ENCODE data around the gene DNAAF2.
"Not testable (repeated sequence)": the region's sequence is repeated elsewhere in the genome, so short reads cannot be mapped to it uniquely, and the experiment has no call there.

DNAAF2 gene

DNA sequence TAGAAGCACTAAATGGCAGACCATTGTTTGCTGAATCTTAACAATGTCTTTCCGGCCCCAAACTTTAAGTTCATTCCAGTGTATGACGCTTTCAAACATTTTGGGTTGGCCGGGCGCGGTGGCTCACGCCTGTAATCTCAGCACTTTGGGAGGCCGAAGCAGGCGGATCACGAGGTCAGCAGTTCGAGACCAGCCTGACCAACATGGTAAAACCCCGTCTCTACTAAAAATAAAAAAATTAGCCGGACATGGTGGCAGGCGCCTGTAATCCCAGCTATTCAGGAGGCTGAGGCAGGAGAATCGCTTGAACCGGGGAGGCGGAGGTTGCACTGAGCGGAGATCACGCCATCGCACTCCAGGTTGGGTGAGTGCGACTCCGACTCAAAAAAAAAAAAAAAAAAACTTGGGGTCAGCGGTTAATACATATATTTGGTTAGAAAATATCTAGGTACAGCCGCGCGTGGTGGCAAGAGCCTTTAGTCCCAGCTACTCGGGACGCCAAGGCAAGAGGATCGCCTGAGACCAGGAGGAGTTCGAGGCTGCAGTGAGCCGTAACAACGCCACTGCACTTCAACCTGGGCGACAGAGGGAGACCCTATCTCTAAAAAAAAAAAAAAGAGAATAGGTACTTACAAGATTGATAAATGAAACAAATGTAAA lies 49.9 kb downstream of the DNAAF2 start:
- not testable (repeated sequence) for DNase-seq (ENCODE audit: low read depth in 1 of 2, low spot score in 1 of 2)

- DNase-seq (ENCODE audit: low read depth in 1 of 2, low spot score in 1 of 2), result no peak
Measured at GRCh38 chr14:49584058-49584457, 51.0 kb downstream of the DNAAF2 start.

DNA sequence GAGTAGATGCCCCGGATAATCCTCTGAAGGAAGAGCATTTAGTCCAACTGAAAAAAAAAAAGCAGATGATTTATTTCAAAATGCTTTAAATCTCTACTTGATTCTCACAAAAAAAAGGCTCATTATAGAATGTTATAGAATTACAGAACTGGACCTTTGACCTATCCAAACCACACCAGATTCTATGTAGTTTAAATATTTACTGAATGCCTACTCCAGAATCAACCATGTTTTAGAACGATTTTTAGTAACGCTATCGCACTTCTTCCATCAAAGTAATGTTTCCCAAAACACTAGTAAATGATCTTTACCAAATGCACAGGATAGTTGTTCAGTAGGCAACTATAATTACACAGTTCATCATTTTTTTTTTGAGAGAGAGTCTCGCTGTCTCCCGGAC lies 51.4 kb downstream of the DNAAF2 start:
- no peak for DNase-seq (ENCODE audit: low read depth in 1 of 2, low spot score in 1 of 2)

GRCh38 chr14:49582113-49582977 lies 52.7 kb downstream of the DNAAF2 start:
- no peak for DNase-seq (ENCODE audit: low read depth in 1 of 2, low spot score in 1 of 2)

- DNase-seq (ENCODE audit: low read depth in 1 of 2, low spot score in 1 of 2), result no peak
Measured at GRCh38 chr14:49581209-49582112, 53.6 kb downstream of the DNAAF2 start.

GRCh38 chr14:49579841-49580240 lies 55.2 kb downstream of the DNAAF2 start:
- no peak for DNase-seq (ENCODE audit: low read depth in 1 of 2, low spot score in 1 of 2)

DNA sequence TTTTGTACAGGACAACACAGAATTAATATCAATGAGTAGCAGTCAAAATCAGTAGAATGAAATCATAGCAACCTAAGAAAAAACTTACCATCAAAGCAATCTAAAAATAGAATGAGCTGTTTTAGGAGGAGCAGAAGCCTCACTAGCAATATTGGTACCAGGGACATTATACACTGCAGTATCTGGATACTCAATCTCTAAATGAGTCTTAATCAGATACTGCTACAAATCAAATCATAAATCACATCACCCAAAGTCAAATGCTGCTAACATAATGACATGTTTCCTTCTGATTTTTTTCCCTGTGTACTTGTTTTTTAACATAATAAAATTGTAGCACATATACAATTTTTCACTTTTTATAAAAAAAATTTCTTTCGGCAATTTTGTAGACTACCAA lies 56.9 kb downstream of the DNAAF2 start:
- no peak for DNase-seq (ENCODE audit: low read depth in 1 of 2, low spot score in 1 of 2)
